H1 (cell line): Measurements from ENCODE around the gene C12orf56. TPM values are rescaled to one million over a fixed set of nuclear protein-coding genes. Genes with fewer than 3 reads are reported as not detected.

Experiments used
- CTCF ChIA-PET: fragments of 300-600 bp; sonication (Branson Sonifier 250); formaldehyde crosslinking; loops from one replicate; lab custom pipeline; 2021; ENCODE audit not compliant: partially characterized antibody; lab: Charles Lee
- POLR2A ChIA-PET: fragments of 300-600 bp; sonication (Branson Sonifier 250); formaldehyde crosslinking; loops from one replicate; lab custom pipeline; 2021; ENCODE audit warnings: inconsistent platforms; ENCODE audit not compliant: partially characterized antibody; lab: Charles Lee
- DNase-seq, 2 experiments: peaks; one replicate each; pipeline versions ENCODE4 v3.0.0 to v3.0.0-alpha.2; 2010 to 2022; ENCODE audit warnings: low spot score in 2 of 2, low read depth in 1 of 2, mixed read lengths in 1 of 2
- FAIRE-seq: peaks from 2 replicates; lab custom pipeline; 2011; peaks lifted over from hg19 to GRCh38; lab: Jason Lieb, UNC
- H2AFZ ChIP-seq: 2 replicates; pipeline ENCODE4 v1.8.1; 2012; ENCODE audit warnings: low read length, inconsistent platforms
- H2AK5ac ChIP-seq: 2 replicates; pipeline ENCODE4 v1.6.1; 2013; ENCODE audit warnings: low read depth, low read length
- H2BK120ac ChIP-seq: replicated peaks from 2 replicates; pipeline ENCODE3; 2013; ENCODE audit warnings: low read depth, low read length, inconsistent platforms
- H2BK12ac ChIP-seq: 2 replicates; pipeline ENCODE4 v1.6.1; 2013; ENCODE audit warnings: low read depth, low read length
- H2BK15ac ChIP-seq: 2 replicates; pipeline ENCODE4 v1.6.1; 2013; ENCODE audit warnings: low read length
- H2BK20ac ChIP-seq: 2 replicates; pipeline ENCODE4 v1.6.1; 2013; ENCODE audit warnings: low read length
- H2BK5ac ChIP-seq: 2 replicates; pipeline ENCODE4 v1.6.1; 2013; ENCODE audit warnings: low read depth, low read length
- H3K14ac ChIP-seq: 2 replicates; pipeline ENCODE4 v1.6.1; 2013; ENCODE audit warnings: inconsistent platforms; ENCODE audit not compliant: insufficient read length
- H3K18ac ChIP-seq: 2 replicates; pipeline ENCODE4 v1.6.1; 2013; ENCODE audit warnings: low read length; ENCODE audit errors: extremely low read depth
- H3K23ac ChIP-seq: 2 replicates; pipeline ENCODE4 v1.6.1; 2013; ENCODE audit warnings: inconsistent platforms; ENCODE audit not compliant: insufficient read length
- H3K23me2 ChIP-seq: 2 replicates; pipeline ENCODE4 v1.6.1; 2013; ENCODE audit warnings: low read depth, low read length
- H3K27ac ChIP-seq: 2 replicates; pipeline ENCODE4 v1.6.1; 2011; ENCODE audit warnings: low read depth, low read length, inconsistent platforms
- H3K27me3 ChIP-seq, 4 experiments: replicated peaks in 1 of 4; 1 replicate in 1 of 4; 2 replicates in 3 of 4; pipeline versions ENCODE4 v1.6.1 to v1.8.1; 2011 to 2013; ENCODE audit warnings: low read length in 3 of 4, mild to moderate bottlenecking in 3 of 4, inconsistent platforms in 2 of 4, mixed read lengths in 2 of 4, moderate library complexity in 1 of 4; ENCODE audit not compliant: control insufficient read depth in 3 of 4, insufficient read depth in 3 of 4; ENCODE audit errors: extremely low read depth in 1 of 4
- H3K36me3 ChIP-seq, 4 experiments: 2 replicates each; pipeline versions ENCODE4 v1.6.1 to v1.8.1; 2011 to 2013; ENCODE audit warnings: mild to moderate bottlenecking in 4 of 4, low read length in 3 of 4, moderate library complexity in 2 of 4, control low read depth in 1 of 4, inconsistent platforms in 1 of 4; ENCODE audit not compliant: insufficient read depth in 4 of 4, control insufficient read depth in 2 of 4
- H3K4ac ChIP-seq: replicated peaks from 2 replicates; pipeline ENCODE3; 2013; ENCODE audit warnings: low read length, low read depth, mixed read lengths, inconsistent platforms; ENCODE audit not compliant: insufficient read length
- H3K4me1 ChIP-seq, 4 experiments: replicated peaks in 1 of 4; 1 replicate in 1 of 4; 2 replicates in 3 of 4; pipeline versions ENCODE4 v1.6.1 to v1.8.1; 2011 to 2013; ENCODE audit warnings: low read length in 3 of 4, inconsistent platforms in 2 of 4, mixed read lengths in 1 of 4; ENCODE audit not compliant: insufficient read depth in 4 of 4, control insufficient read depth in 3 of 4
- H3K4me2 ChIP-seq, 2 experiments: 2 replicates each; pipeline versions ENCODE4 v1.6.1 to v1.8.1; 2011 to 2013; ENCODE audit warnings: low read depth in 2 of 2, low read length in 2 of 2, control low read depth in 1 of 2, inconsistent platforms in 1 of 2, mild to moderate bottlenecking in 1 of 2; ENCODE audit not compliant: insufficient read depth in 1 of 2
- H3K4me3 ChIP-seq, 4 experiments: fragments of 200-600, 300-600 bp in 1 of 4; sonication (generic), shearing (Covaris generic), sonication (Bioruptor Twin) in 1 of 4; 2 replicates each; pipeline versions ENCODE4 v1.5.1 to v1.8.1; 2011 to 2016; ENCODE audit warnings: low read length in 4 of 4, low read depth in 3 of 4, control low read depth in 2 of 4, inconsistent platforms in 2 of 4, mild to moderate bottlenecking in 2 of 4, mixed read lengths in 1 of 4, moderate library complexity in 1 of 4; ENCODE audit not compliant: insufficient read depth in 2 of 4; ENCODE audit errors: extremely low read depth in 1 of 4
- H3K56ac ChIP-seq: replicated peaks from 2 replicates; pipeline ENCODE3; 2013; ENCODE audit warnings: low read depth, mild to moderate bottlenecking, mixed read lengths, low read length, inconsistent platforms; ENCODE audit not compliant: insufficient read length
- H3K79me1 ChIP-seq: 2 replicates; pipeline ENCODE4 v1.6.1; 2013; ENCODE audit warnings: low read depth, low read length, control low read depth
- H3K79me2 ChIP-seq, 2 experiments: 2 replicates each; pipeline versions ENCODE4 v1.6.1 to v1.8.1; 2012 to 2013; ENCODE audit warnings: low read length in 2 of 2, mild to moderate bottlenecking in 2 of 2, inconsistent platforms in 1 of 2; ENCODE audit not compliant: insufficient read depth in 2 of 2, control insufficient read depth in 1 of 2
- H3K9ac ChIP-seq, 4 experiments: replicated peaks in 1 of 4; 1 replicate in 1 of 4; 2 replicates in 3 of 4; pipeline versions ENCODE4 v1.6.1 to v1.8.1; 2011 to 2013; ENCODE audit warnings: low read depth in 3 of 4, low read length in 3 of 4, control low read depth in 2 of 4, mild to moderate bottlenecking in 2 of 4, moderate library complexity in 2 of 4, inconsistent platforms in 1 of 4; ENCODE audit errors: extremely low read depth in 1 of 4
- H3K9me3 ChIP-seq, 2 experiments: 2 replicates each; pipeline versions ENCODE4 v1.6.1 to v1.8.1; 2012 to 2013; ENCODE audit warnings: mild to moderate bottlenecking in 2 of 2, moderate library complexity in 2 of 2, control low read depth in 1 of 2, inconsistent platforms in 1 of 2, low read depth in 1 of 2, low read length in 1 of 2, mixed read lengths in 1 of 2; ENCODE audit not compliant: insufficient read depth in 2 of 2
- H4K20me1 ChIP-seq, 2 experiments: replicated peaks in 1 of 2; 2 replicates each; pipeline versions ENCODE3 to v1.8.1; 2011 to 2013; ENCODE audit warnings: inconsistent platforms in 2 of 2, low read length in 2 of 2, mild to moderate bottlenecking in 1 of 2; ENCODE audit not compliant: insufficient read depth in 2 of 2, control insufficient read depth in 1 of 2
- H4K5ac ChIP-seq: 2 replicates; pipeline ENCODE4 v1.6.1; 2013; ENCODE audit warnings: low read length, low read depth, mixed read lengths, inconsistent platforms; ENCODE audit not compliant: insufficient read length
- H4K8ac ChIP-seq: 2 replicates; pipeline ENCODE4 v1.8.0; 2013; ENCODE audit warnings: mild to moderate bottlenecking, moderate library complexity, low read length, inconsistent platforms; ENCODE audit not compliant: insufficient read depth; ENCODE audit errors: extremely low read depth
- H4K91ac ChIP-seq: replicated peaks from 2 replicates; pipeline ENCODE3; 2013; ENCODE audit warnings: low read length, mixed read lengths, inconsistent platforms; ENCODE audit not compliant: insufficient read length
- BCL11A ChIP-seq, 2 experiments: IDR thresholded peaks; one replicate each; pipeline ENCODE4 v1.6.1; 2011; ENCODE audit warnings: low read depth in 2 of 2, low read length in 2 of 2, mild to moderate bottlenecking in 2 of 2
- CTCF ChIP-seq, 3 experiments: IDR thresholded peaks; 1 replicate in 2 of 3; 2 replicates in 1 of 3; pipeline versions ENCODE4 v1.5.1 to v1.6.1; 2011; ENCODE audit warnings: low read length in 3 of 3, mild to moderate bottlenecking in 3 of 3, inconsistent platforms in 2 of 3, low read depth in 1 of 3, moderate library complexity in 1 of 3; ENCODE audit not compliant: insufficient read depth in 1 of 3; ENCODE audit errors: control extremely low read depth in 1 of 3
- EGR1 ChIP-seq: IDR thresholded peaks from 2 replicates; pipeline ENCODE4 v1.6.1; 2011; ENCODE audit warnings: low read depth, low read length, borderline replicate concordance
- EP300 ChIP-seq, 2 experiments: IDR thresholded peaks; 1 replicate in 1 of 2; 2 replicates in 1 of 2; pipeline ENCODE4 v1.6.1; 2011 to 2012; ENCODE audit warnings: low read depth in 2 of 2, low read length in 2 of 2, mild to moderate bottlenecking in 2 of 2, borderline replicate concordance in 1 of 2, inconsistent platforms in 1 of 2, moderate library complexity in 1 of 2
- FOSL1 ChIP-seq: IDR thresholded peaks from 2 replicates; pipeline ENCODE4 v1.6.1; 2011; ENCODE audit warnings: mild to moderate bottlenecking, low read depth, low read length, moderate library complexity; ENCODE audit not compliant: insufficient read depth
- HDAC2 ChIP-seq, 2 experiments: fragments of 300-600 bp in 1 of 2; sonication (generic) in 1 of 2; IDR thresholded peaks; 2 replicates each; pipeline ENCODE4 v1.6.1; 2011 to 2012; ENCODE audit warnings: low read depth in 2 of 2, low read length in 2 of 2, mild to moderate bottlenecking in 2 of 2, moderate library complexity in 2 of 2, borderline replicate concordance in 1 of 2, inconsistent platforms in 1 of 2
- HDAC6 ChIP-seq: IDR thresholded peaks from one replicate; pipeline ENCODE4 v1.7.1; 2012; ENCODE audit warnings: low read depth, mild to moderate bottlenecking, inconsistent platforms, low read length, moderate library complexity
- KDM1A ChIP-seq: fragments of 200-600, 300-600 bp; sonication (generic); IDR thresholded peaks from 2 replicates; pipeline ENCODE4 v1.7.1; 2016; ENCODE audit warnings: mild to moderate bottlenecking, low read length, borderline replicate concordance
- MAFK ChIP-seq: IDR thresholded peaks from 2 replicates; pipeline ENCODE4 v1.6.1; 2012; ENCODE audit warnings: low read depth, mild to moderate bottlenecking, improper control_type of control experiment, low read length
- TAF1 ChIP-seq: IDR thresholded peaks from 2 replicates; pipeline ENCODE4 v1.6.1; 2011; ENCODE audit warnings: mild to moderate bottlenecking, low read depth, low read length
- TAF7 ChIP-seq: optimal IDR thresholded peaks from 2 replicates; pipeline ENCODE3; 2011; ENCODE audit warnings: low read depth, mild to moderate bottlenecking, inconsistent platforms, low read length, moderate library complexity, borderline replicate concordance
- WGBS, 2 experiments: shearing (Covaris generic) in 1 of 2; methylation state at CpG; one replicate each; pipeline versions ENCODE4 v1.1.6 to v1.1.7; 2013 to 2015; ENCODE audit warnings: low lambda C conversion rate in 2 of 2, mixed read lengths in 2 of 2, inconsistent platforms in 1 of 2, low coverage in 1 of 2, missing lambda C conversion rate in 1 of 2; ENCODE audit not compliant: insufficient replicate concordance in 2 of 2, insufficient coverage in 1 of 2, insufficient read length in 1 of 2; ENCODE audit errors: extremely low coverage in 1 of 2, missing lambda C conversion rate in 1 of 2; 5-methylcytosine and 5-hydroxymethylcytosine counted together
- polyA plus RNA-seq, 7 experiments: library from polyadenylated mRNA; depleted of rRNA in 3 of 7; stranded (reverse) in 5 of 7; unstranded in 2 of 7; fragments of >200 nt in 5 of 7; fragments of 200-250 nt in 2 of 7; gene quantifications; 1 replicate in 5 of 7; 2 replicates in 1 of 7; 4 replicates in 1 of 7; pipeline versions ENCODE4 v1.2.1 to v1.2.3, GENCODE V29; 2011 to 2013; ENCODE audit warnings: missing spikeins in 2 of 7, mixed read lengths in 2 of 7
- total RNA-seq: library from RNA; stranded (reverse); fragmentation: NEBNext Ultra II Directional; extraction: Animal tissue kit (Norgen Biotek cat#: 25700); gene quantifications from 2 replicates; pipeline ENCODE4 v1.2.1, GENCODE V29; 2021

Gene C12orf56
- total and polyA plus RNA-seq, 2 of the 8 experiments (the other 6 are each of a cell fraction or from before 2014, with no cell fraction given) = 1.1 to 2.9 TPM

- CTCF ChIA-PET = interaction anchor here (1.1 to 1.4 kb wide), 2 partner anchors 11 to 97 kb away, joined by 3 read pairs; no protein-coding TSS in a partner anchor
- 91% methylated on average over 4 of the region's 4 CpGs; no CpG with 5 or more reads in 1 of the 2 experiments for WGBS, 2 experiments
- H2AK5ac ChIP-seq = no peak overlapping the region
Measured at GRCh38 chr12:64431791-64432190, 41.2 kb upstream of the C12orf56 start.

More at GRCh38 chr12:64431791-64432190, 41.2 kb upstream of the C12orf56 start:
- Histone ChIP-seq H3K23me2 (no peaks in the 10 kb centered on the region), H3K14ac (no peak overlapping the region), H3K27me3 (no peaks in the 10 kb centered on the region), H4K8ac (no peak overlapping the region), H2AFZ (no peak overlapping the region), H3K4me2 (no peak overlapping the region), H3K27ac (no peak overlapping the region), H3K4me1 (no peaks in the 10 kb centered on the region), H4K5ac (no peak overlapping the region), H2BK120ac (no peak overlapping the region), H2BK12ac (no peak overlapping the region), H3K79me2 (no peaks in the 10 kb centered on the region), H2BK5ac (no peak overlapping the region), H4K91ac (no peak overlapping the region), H3K4me3 (no peak overlapping the region), H3K23ac (no peak overlapping the region), H2BK15ac (no peak overlapping the region), H4K20me1 (peaks cover 0 to 3% of the 10 kb centered on the region in 2 experiments), H3K56ac (no peak overlapping the region), H3K9ac (no peak overlapping the region), H2BK20ac (no peak overlapping the region), H3K9me3 (no peaks in the 10 kb centered on the region), H3K36me3 (peaks cover 44 to 100% (median 84%) of the 10 kb centered on the region in 4 experiments), H3K4ac (no peak overlapping the region), H3K18ac (no peak overlapping the region), H3K79me1 (no peaks in the 10 kb centered on the region)
- DNase-seq (no peak), FAIRE-seq (no peak)
- POLR2A ChIA-PET = interaction anchor here (0.8 to 2.2 kb wide), 11 partner anchors 9 to 22 kb away, joined by 3 to 11 read pairs (median 5); no protein-coding TSS in a partner anchor
- TF ChIP-seq EP300 (IDR thresholded peaks at IDR 0.05; ENCODE audit: borderline replicate concordance in 1 of 2, low read depth in 2 of 2, low read length in 2 of 2) (no peak), TAF1 (no peak), FOSL1 (no peak), TAF7 (no peak), BCL11A (IDR thresholded peaks at IDR 0.05; ENCODE audit: low read depth in 2 of 2, low read length in 2 of 2) (no peak), CTCF (IDR thresholded peaks at IDR 0.05; ENCODE audit: control extremely low read depth in 1 of 3, insufficient read depth in 1 of 3, low read depth in 1 of 3, low read length in 3 of 3) (no peak), EGR1 (no peak), HDAC6 (no peak), KDM1A (no peak), MAFK (no peak), HDAC2 (IDR thresholded peaks at IDR 0.05; ENCODE audit: borderline replicate concordance in 1 of 2, low read depth in 2 of 2, low read length in 2 of 2) (no peak)
